SK-N-SH (cell line): ENCODE measurements around the gene SLC36A2. TPM values are rescaled to one million over a fixed set of nuclear protein-coding genes. Genes with fewer than 3 reads are reported as not detected.

ENCODE experiments used
- CTCF ChIA-PET: fragments of 300-600, 350-600 bp; formaldehyde crosslinking; extraction: SDS; loops from one replicate; lab custom pipeline; 2021; lab: Yijun Ruan, JAX
- POLR2A ChIA-PET: fragments of 350-600 bp; sonication (Branson Sonifier 250); formaldehyde crosslinking; extraction: SDS; loops from one replicate; lab custom pipeline; 2020; ENCODE audit warnings: antibody characterized with exemption, inconsistent platforms; lab: Yijun Ruan, JAX
- DNase-seq: peaks from one replicate; pipeline ENCODE4 v3.0.0; 2012
- H2AFZ ChIP-seq: fragments of 200-600 bp; sonication (generic); 2 replicates; pipeline ENCODE4 v1.8.1; 2016; ENCODE audit warnings: antibody characterized with exemption, mild to moderate bottlenecking, low read depth
- H3F3A ChIP-seq: fragments of 200-600 bp; sonication (generic); replicated peaks from 2 replicates; pipeline ENCODE3; 2016; ENCODE audit warnings: antibody characterized with exemption, mild to moderate bottlenecking; ENCODE audit not compliant: insufficient read depth
- H3K27ac ChIP-seq, 2 experiments: fragments of 200-500 bp in 1 of 2; fragments of 200-600 bp in 1 of 2; sonication (Bioruptor generic) in 1 of 2; sonication (generic), shearing (Covaris generic) in 1 of 2; 2 replicates each; pipeline versions ENCODE4 v1.5.1 to v1.6.1; 2014 to 2016; ENCODE audit warnings: low read depth in 2 of 2, inconsistent platforms in 1 of 2, low read length in 1 of 2, mild to moderate bottlenecking in 1 of 2, mixed read lengths in 1 of 2
- H3K27me3 ChIP-seq: fragments of 200-600 bp; sonication (generic), shearing (Covaris generic); 2 replicates; pipeline ENCODE4 v1.6.1; 2016; ENCODE audit warnings: mixed run types; ENCODE audit not compliant: insufficient read depth
- H3K36me3 ChIP-seq, 2 experiments: fragments of 200-500 bp in 1 of 2; fragments of 200-600 bp in 1 of 2; sonication (Bioruptor generic) in 1 of 2; sonication (generic) in 1 of 2; replicated peaks in 1 of 2; 2 replicates each; pipeline versions ENCODE3 to v1.5.1; 2014 to 2016; ENCODE audit warnings: low read length in 1 of 2, mild to moderate bottlenecking in 1 of 2; ENCODE audit not compliant: insufficient read depth in 2 of 2, control insufficient read depth in 1 of 2
- H3K4me1 ChIP-seq, 2 experiments: fragments of 200-500 bp in 1 of 2; fragments of 200-600 bp in 1 of 2; sonication (Bioruptor generic) in 1 of 2; sonication (generic), shearing (Covaris generic) in 1 of 2; 2 replicates each; pipeline versions ENCODE4 v1.5.1 to v1.6.1; 2014 to 2016; ENCODE audit warnings: low read depth in 1 of 2, low read length in 1 of 2, mixed run types in 1 of 2; ENCODE audit not compliant: insufficient read depth in 2 of 2, control insufficient read depth in 1 of 2
- H3K4me2 ChIP-seq: fragments of 200-600 bp; sonication (generic), shearing (Covaris generic); 2 replicates; pipeline ENCODE4 v1.6.1; 2017; ENCODE audit warnings: mixed run types
- H3K4me3 ChIP-seq, 2 experiments: fragments of 200-500 bp in 1 of 2; fragments of 200-600 bp in 1 of 2; sonication (Bioruptor generic) in 1 of 2; sonication (generic), shearing (Covaris generic) in 1 of 2; 2 replicates each; pipeline versions ENCODE4 v1.5.1 to v1.8.1; 2014 to 2016; ENCODE audit warnings: low read depth in 2 of 2, inconsistent platforms in 1 of 2, low read length in 1 of 2, mild to moderate bottlenecking in 1 of 2, mixed read lengths in 1 of 2, moderate library complexity in 1 of 2
- H3K79me2 ChIP-seq: fragments of 200-600 bp; sonication (generic); 2 replicates; pipeline ENCODE4 v1.8.1; 2017; ENCODE audit warnings: mild to moderate bottlenecking; ENCODE audit not compliant: insufficient read depth
- H3K9ac ChIP-seq: fragments of 200-600 bp; sonication (generic); 2 replicates; pipeline ENCODE4 v1.6.1; 2017; ENCODE audit warnings: mixed run types
- H3K9me2 ChIP-seq: fragments of 200-600 bp; sonication (generic); 2 replicates; pipeline ENCODE4 v1.6.1; 2017; ENCODE audit warnings: mixed run types
- H3K9me3 ChIP-seq: fragments of 200-600 bp; sonication (generic); 2 replicates; pipeline ENCODE4 v1.6.1; 2017; ENCODE audit warnings: mixed run types, mild to moderate bottlenecking, moderate library complexity
- H4K20me1 ChIP-seq: fragments of 200-600 bp; sonication (generic); 2 replicates; pipeline ENCODE4 v1.6.1; 2017; ENCODE audit warnings: mild to moderate bottlenecking, mixed run types; ENCODE audit not compliant: insufficient read depth
- CTCF ChIP-seq: fragments of 200-600 bp; sonication (generic); IDR thresholded peaks from 2 replicates; pipeline ENCODE4 v1.6.1; 2017; ENCODE audit warnings: antibody characterized with exemption, mild to moderate bottlenecking, moderate library complexity
- ELF1 ChIP-seq: IDR thresholded peaks from 2 replicates; pipeline ENCODE4 v1.4.0; 2012
- EZH2phosphoT487 ChIP-seq: fragments of 200-600 bp; sonication (generic); IDR thresholded peaks from 2 replicates; pipeline ENCODE4 v1.6.1; 2017; ENCODE audit warnings: low read depth, mixed run types, mild to moderate bottlenecking, antibody characterized with exemption, moderate library complexity, borderline replicate concordance
- FOXM1 ChIP-seq: IDR thresholded peaks from 2 replicates; pipeline ENCODE4 v1.4.0; 2012; ENCODE audit warnings: low read depth, mild to moderate bottlenecking
- GATA2 ChIP-seq: sonication (generic); formaldehyde crosslinking; IDR thresholded peaks from 2 replicates; pipeline ENCODE4 v1.5.0; 2020; ENCODE audit warnings: mild to moderate bottlenecking, missing genetic modification reagents
- MAX ChIP-seq: IDR thresholded peaks from 2 replicates; pipeline ENCODE4 v1.4.0; 2012; ENCODE audit warnings: low read depth
- MXI1 ChIP-seq: IDR thresholded peaks from 2 replicates; pipeline ENCODE4 v1.6.1; 2012; ENCODE audit warnings: mild to moderate bottlenecking, low read depth, low read length, improper control_type of control experiment
- NFIC ChIP-seq: IDR thresholded peaks from 2 replicates; pipeline ENCODE4 v1.4.0; 2012; ENCODE audit warnings: borderline replicate concordance
- POLR2AphosphoS5 ChIP-seq: IDR thresholded peaks from 2 replicates; pipeline ENCODE4 v1.6.1; 2012; ENCODE audit warnings: low read depth, low read length
- RCOR1 ChIP-seq: fragments of 150-350 bp; IDR thresholded peaks from 2 replicates; pipeline ENCODE4 v1.6.1; 2017; ENCODE audit warnings: antibody characterized with exemption, low read length
- RXRA ChIP-seq: IDR thresholded peaks from 2 replicates; pipeline ENCODE4 v1.4.0; 2012; ENCODE audit warnings: low read depth, mild to moderate bottlenecking, borderline replicate concordance
- SIN3A ChIP-seq: IDR thresholded peaks from 2 replicates; pipeline ENCODE4 v1.6.1; 2012; ENCODE audit warnings: low read depth, mild to moderate bottlenecking, low read length, moderate library complexity, borderline replicate concordance
- USF2 ChIP-seq: fragments of 150-350 bp; IDR thresholded peaks from 2 replicates; pipeline ENCODE4 v1.6.1; 2017; ENCODE audit warnings: antibody characterized with exemption, low read length, low read depth, borderline replicate concordance
- WGBS: methylation state at CpG from one replicate; pipeline ENCODE4 v1.1.6; 2017; ENCODE audit warnings: low lambda C conversion rate; 5-methylcytosine and 5-hydroxymethylcytosine counted together
- polyA plus RNA-seq, 3 experiments: library from polyadenylated mRNA; depleted of rRNA; stranded (reverse); fragments of >200 nt; gene quantifications; 2 replicates each; pipeline ENCODE4 v1.2.3, GENCODE V29; 2012

SLC36A2 gene
- polyA plus RNA-seq, 1 of the 3 experiments (the other 2 are of a cell fraction) = not detected

GRCh38 chr5:151293624-151294023 lies 53.7 kb downstream of the SLC36A2 start:
- no peak overlapping the region for H3K4me3 ChIP-seq
- no peaks in the 10 kb centered on the region for H3K9me2 ChIP-seq
- H3K9me3 ChIP-seq = no peaks in the 10 kb centered on the region
- WGBS = 49% methylated on average over 4 of the region's 4 CpGs
- H3K79me2 ChIP-seq = no peaks in the 10 kb centered on the region
- ChIA-PET CTCF (no interaction called here), POLR2A (no interaction called here)
- no peaks in the 10 kb centered on the region; the same call in 1 of the 2 replicates for H3K27me3 ChIP-seq
- no peaks in the 10 kb centered on the region for H4K20me1 ChIP-seq
- no peak overlapping the region for H2AFZ ChIP-seq
- no peaks in the 10 kb centered on the region for H3K36me3 ChIP-seq
- DNase-seq = no peak
- H3K9ac ChIP-seq = no peak overlapping the region
- no peak for TF ChIP-seq NFIC
- no peak for TF ChIP-seq USF2
- TF ChIP-seq EZH2phosphoT487 = no peak
- TF ChIP-seq RXRA = no peak
- TF ChIP-seq CTCF = no peak
- TF ChIP-seq MAX = no peak
- no peak for TF ChIP-seq RCOR1
- TF ChIP-seq SIN3A = no peak
- H3K27ac ChIP-seq = no peak overlapping the region
- H3K4me1 ChIP-seq = no peaks in the 10 kb centered on the region; a peak in 1 of 4 replicates
- H3K4me2 ChIP-seq = no peak overlapping the region
- H3F3A ChIP-seq = no peaks in the 10 kb centered on the region

DNA sequence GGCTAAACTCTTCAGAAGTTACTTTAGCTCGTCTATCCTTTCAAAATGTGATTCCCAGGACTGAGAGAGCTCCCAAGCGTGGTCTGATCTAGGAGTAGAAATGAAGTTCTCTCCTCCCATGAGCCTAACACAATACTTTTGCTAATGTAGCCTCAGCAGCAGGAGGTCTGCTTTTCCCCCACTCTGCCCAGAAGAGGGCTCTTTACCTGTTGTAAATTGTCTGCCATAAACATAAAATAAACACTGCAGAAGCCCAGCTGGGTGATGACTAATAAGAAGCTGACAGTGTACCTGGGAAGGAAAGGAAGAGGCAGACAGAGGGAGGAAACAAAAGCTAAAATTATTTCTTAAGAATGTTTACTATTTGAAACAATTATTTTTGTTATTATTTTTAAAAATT lies 59.2 kb downstream of the SLC36A2 start:
- H3K4me3 ChIP-seq = no peak overlapping the region
- H2AFZ ChIP-seq = no peak overlapping the region
- no peak overlapping the region for H3K27ac ChIP-seq
- CTCF ChIA-PET = no interaction called here
- H3K4me1 ChIP-seq = no peaks in the 10 kb centered on the region
- no peaks in the 10 kb centered on the region; the same call in 1 of the 2 replicates for H3K27me3 ChIP-seq
- no peaks in the 10 kb centered on the region for H4K20me1 ChIP-seq
- H3K79me2 ChIP-seq = no peaks in the 10 kb centered on the region
- no peak overlapping the region for H3K4me2 ChIP-seq
- no peaks in the 10 kb centered on the region for H3K9me2 ChIP-seq
- POLR2A ChIA-PET = no interaction called here
- no peak for DNase-seq
- no peaks in the 10 kb centered on the region for H3F3A ChIP-seq
- H3K36me3 ChIP-seq = no peaks in the 10 kb centered on the region
- H3K9ac ChIP-seq = no peak overlapping the region
- no peaks in the 10 kb centered on the region for H3K9me3 ChIP-seq
- WGBS = 39% methylated on average over 2 of the region's 2 CpGs
- no peak for TF ChIP-seq SIN3A
- TF ChIP-seq ELF1 = no peak
- no peak for TF ChIP-seq POLR2AphosphoS5
- no peak for TF ChIP-seq GATA2
- TF ChIP-seq MXI1 = no peak
- no peak for TF ChIP-seq CTCF
- TF ChIP-seq FOXM1 = no peak
